A549 (cell line): ENCODE data around the gene CALCB. TPM values are rescaled to one million over a fixed set of nuclear protein-coding genes. Genes with fewer than 3 reads are reported as not detected.

Source experiments
- ATAC-seq, 2 experiments: fragments of 200-7000 bp in 1 of 2; fragments of >200 bp in 1 of 2; cut with Nextera tagmentation in 1 of 2; cut with Tn5 transposase in 1 of 2; 3 replicates each; pipeline versions ENCODE4 v1.8.0 to v1.9.1; 2018 to 2020; ENCODE audit warnings: mild to moderate bottlenecking in 1 of 2, moderate library complexity in 1 of 2
- CTCF ChIA-PET: fragments of 300-600 bp; sonication (Branson Sonifier 250); formaldehyde crosslinking; extraction: SDS; loops from one replicate; lab custom pipeline; 2021; ENCODE audit warnings: antibody characterized with exemption, inconsistent platforms; lab: Yijun Ruan, JAX
- POLR2A ChIA-PET: fragments of 350-600 bp; formaldehyde crosslinking; extraction: SDS; loops from one replicate; lab custom pipeline; 2021; ENCODE audit warnings: antibody characterized with exemption, inconsistent platforms; lab: Yijun Ruan, JAX
- DNase-seq, 2 experiments: peaks; one replicate each; pipeline versions ENCODE4 v3.0.0 to v3.0.0-alpha.2; 2011 to 2016; ENCODE audit warnings: low read depth in 1 of 2, low spot score in 1 of 2
- FAIRE-seq: peaks from 2 replicates; lab custom pipeline; 2011; peaks lifted over from hg19 to GRCh38; lab: Jason Lieb, UNC
- H3K27ac ChIP-seq, 2 experiments: fragments of >200 bp; sonication (Bioruptor Twin); formaldehyde crosslinking; 3 replicates each; pipeline ENCODE4 v1.5.1; 2016 to 2017
- H3K4me1 ChIP-seq: fragments of >200 bp; sonication (Bioruptor Twin); formaldehyde crosslinking; 3 replicates; pipeline ENCODE4 v1.6.1; 2016
- H3K4me2 ChIP-seq: fragments of >200 bp; sonication (Bioruptor Twin); formaldehyde crosslinking; 3 replicates; pipeline ENCODE4 v1.6.1; 2016
- H3K4me3 ChIP-seq: fragments of >200 bp; sonication (Bioruptor Twin); formaldehyde crosslinking; 3 replicates; pipeline ENCODE4 v1.5.1; 2016
- H3K9me3 ChIP-seq: fragments of >200 bp; sonication (Bioruptor Twin); formaldehyde crosslinking; 3 replicates; pipeline ENCODE4 v1.6.1; 2016
- CBX8 ChIP-seq: fragments of 200-600 bp; sonication (generic); IDR thresholded peaks from 2 replicates; pipeline ENCODE4 v1.6.1; 2016
- CHD2 ChIP-seq: fragments of 150-350 bp; IDR thresholded peaks from 2 replicates; pipeline ENCODE4 v1.6.1; 2014; ENCODE audit warnings: low read length; ENCODE audit not compliant: partially characterized antibody
- CHD4 ChIP-seq: fragments of 200-600 bp; sonication (generic); IDR thresholded peaks from 2 replicates; pipeline ENCODE4 v1.6.1; 2016; ENCODE audit warnings: antibody characterized with exemption, mild to moderate bottlenecking, borderline replicate concordance
- CTCF ChIP-seq: fragments of >200 bp; sonication (Bioruptor Twin); formaldehyde crosslinking; IDR thresholded peaks from 3 replicates; pipeline ENCODE4 v1.5.1; 2016
- E2F6 ChIP-seq: IDR thresholded peaks from 2 replicates; pipeline ENCODE4 v1.6.1; 2012; ENCODE audit warnings: low read depth, borderline replicate concordance
- ELK1 ChIP-seq: fragments of 150-350 bp; IDR thresholded peaks from 2 replicates; pipeline ENCODE4 v1.6.1; 2014; ENCODE audit warnings: low read depth, mild to moderate bottlenecking, low read length
- EP300 ChIP-seq, 2 experiments: fragments of >200 bp; sonication (Bioruptor Twin); formaldehyde crosslinking; IDR thresholded peaks; 2 replicates in 1 of 2; 3 replicates in 1 of 2; pipeline ENCODE4 v1.6.1; 2016 to 2017
- HEYL ChIP-seq: fragments of 250-450 bp; sonication (Bioruptor Pico); IDR thresholded peaks from 2 replicates; pipeline ENCODE4 v1.8.0; 2021; ENCODE audit warnings: mild to moderate bottlenecking, moderate library complexity
- HMGXB4 ChIP-seq: fragments of 250-450 bp; sonication (Bioruptor Pico); IDR thresholded peaks from 2 replicates; pipeline ENCODE4 v1.5.0; 2021; ENCODE audit warnings: mild to moderate bottlenecking, moderate library complexity, borderline replicate concordance
- HOXB13 ChIP-seq: fragments of 250-450 bp; sonication (Bioruptor Pico); IDR thresholded peaks from 2 replicates; pipeline ENCODE4 v1.5.0; 2020; ENCODE audit warnings: low read depth, mild to moderate bottlenecking, moderate library complexity
- KDM1A ChIP-seq: fragments of 200-600 bp; sonication (generic); IDR thresholded peaks from 2 replicates; pipeline ENCODE4 v1.6.1; 2016; ENCODE audit warnings: low read depth, mild to moderate bottlenecking
- PBX3 ChIP-seq: IDR thresholded peaks from 2 replicates; pipeline ENCODE4 v1.6.1; 2012
- PHF8 ChIP-seq: fragments of 200-600 bp; sonication (generic); IDR thresholded peaks from 2 replicates; pipeline ENCODE4 v1.6.1; 2016; ENCODE audit warnings: low read depth, mild to moderate bottlenecking, antibody characterized with exemption, moderate library complexity, borderline replicate concordance
- RAD21 ChIP-seq, 2 experiments: fragments of >200 bp in 1 of 2; sonication (Bioruptor Twin) in 1 of 2; formaldehyde crosslinking in 1 of 2; IDR thresholded peaks in 1 of 2; conservative IDR thresholded peaks in 1 of 2; 2 replicates in 1 of 2; 3 replicates in 1 of 2; pipeline ENCODE4 v1.6.1; 2012 to 2018; ENCODE audit warnings: inconsistent platforms in 1 of 2
- SREBF2 ChIP-seq: fragments of 450-650 bp; IDR thresholded peaks from 2 replicates; pipeline ENCODE4 v1.6.1; 2014; ENCODE audit warnings: mild to moderate bottlenecking, moderate library complexity
- ZC3H11A ChIP-seq: fragments of 450-650 bp; IDR thresholded peaks from 2 replicates; pipeline ENCODE4 v1.6.1; 2014; ENCODE audit warnings: antibody characterized with exemption, mild to moderate bottlenecking
- ZNF302 ChIP-seq: fragments of 250-450 bp; sonication (Bioruptor Pico); IDR thresholded peaks from 2 replicates; pipeline ENCODE4 v1.9.0; 2021; ENCODE audit warnings: inconsistent platforms, mild to moderate bottlenecking, moderate library complexity
- ZSCAN20 ChIP-seq: fragments of 250-450 bp; sonication (Bioruptor Pico); IDR thresholded peaks from 2 replicates; pipeline ENCODE4 v1.8.0; 2022; ENCODE audit warnings: mild to moderate bottlenecking, moderate library complexity
- WGBS: methylation state at CpG from one replicate; pipeline ENCODE4 v1.1.6; 2017; ENCODE audit errors: missing lambda C conversion rate; 5-methylcytosine and 5-hydroxymethylcytosine counted together
- polyA plus RNA-seq, 4 experiments: library from polyadenylated mRNA; depleted of rRNA in 3 of 4; stranded (reverse); fragments of >200 nt; fragmentation: RNase III in 1 of 4; extraction: RNeasy Plus Mini Kit Qiagen cat#74134 plus additional on column Dnase treatment in 1 of 4; gene quantifications; 2 replicates in 3 of 4; 3 replicates in 1 of 4; pipeline ENCODE4 v1.2.3, GENCODE V29; 2011 to 2017

CALCB gene
- polyA plus RNA-seq, 2 of the 4 experiments (the other 2 are of a cell fraction) = 0.39 TPM; not detected in 1

GRCh38 chr11:15109602-15110001, 36.2 kb downstream of the CALCB start (continued):
- no peak for TF ChIP-seq ZNF302 (CRISPR knock-in tag)

- no peak overlapping the region for H3K27ac ChIP-seq
- WGBS = 59% methylated on average over 3 of the region's 3 CpGs
- DNase-seq (no peak), FAIRE-seq (no peak), ATAC-seq (no peak)
- H3K4me3 ChIP-seq = no peak overlapping the region
- H3K9me3 ChIP-seq = no peaks in the 10 kb centered on the region
- TF ChIP-seq HEYL (CRISPR knock-in tag) = no peak
- no peak for TF ChIP-seq SREBF2
- no peak for TF ChIP-seq HOXB13 (CRISPR knock-in tag)
- CTCF ChIA-PET = interaction anchor here (1.4 to 4.6 kb wide), 4 partner anchors 11 to 203 kb away, joined by 3 to 21 read pairs (median 4); no protein-coding TSS in a partner anchor
- no peaks in the 10 kb centered on the region for H3K4me1 ChIP-seq
- H3K4me2 ChIP-seq = no peak overlapping the region
- POLR2A ChIA-PET = no interaction called here
Measured at GRCh38 chr11:15111215-15111614, 37.8 kb downstream of the CALCB start.

GRCh38 chr11:15112131-15112541, 38.7 kb downstream of the CALCB start:
- no peak for TF ChIP-seq CHD2
- TF ChIP-seq ZC3H11A = no peak
- no peak for TF ChIP-seq HMGXB4 (CRISPR knock-in tag)
- no peak for TF ChIP-seq CTCF
- no peak for TF ChIP-seq EP300 (IDR thresholded peaks at IDR 0.05)
- no peak for TF ChIP-seq ELK1
- no peak for TF ChIP-seq PHF8
- TF ChIP-seq E2F6 = no peak
- TF ChIP-seq HEYL (CRISPR knock-in tag) = no peak
- TF ChIP-seq SREBF2 = no peak
- no peak for TF ChIP-seq RAD21 (conservative IDR thresholded peaks at IDR 0.05 in 1 of 2, IDR thresholded peaks at IDR 0.05 in 1 of 2)
- no peak for TF ChIP-seq KDM1A
- no peak for TF ChIP-seq ZSCAN20 (CRISPR knock-in tag)
- no peak for TF ChIP-seq HOXB13 (CRISPR knock-in tag)
- no peak for TF ChIP-seq CHD4
- TF ChIP-seq PBX3 = no peak
- no peak for TF ChIP-seq CBX8
- ChIA-PET POLR2A (no interaction called here), CTCF (interaction anchor here (1.4 to 4.6 kb wide), 3 partner anchors 12 to 204 kb away, joined by 3 to 21 read pairs (median 4); no protein-coding TSS in a partner anchor)
- H3K4me2 ChIP-seq = no peak overlapping the region
- H3K4me3 ChIP-seq = no peak overlapping the region
- H3K4me1 ChIP-seq = no peaks in the 10 kb centered on the region
- no peaks in the 10 kb centered on the region for H3K9me3 ChIP-seq
- DNase-seq (no peak), ATAC-seq (no peak), FAIRE-seq (no peak)
- 72% methylated on average over 8 of the region's 8 CpGs for WGBS
- no peak overlapping the region for H3K27ac ChIP-seq
